ENCODE results near the gene MAGOHB. TPM values are rescaled to one million over a fixed set of nuclear protein-coding genes. Genes with fewer than 3 reads are reported as not detected.

Gene MAGOHB
- total RNA-seq (2022; extraction: Qiagen RNA extraction), result 49.6 to 60.7 TPM (median 53.5 TPM) in 5 replicates

GRCh38 chr12:10613349-10614055 is at the start of gene MAGOHB:
Gene MAGOHB (minus strand): TSS chr12:10613609. CDS start chr12:10613532, 77 bp downstream.

Other genes starting within 250 kb of the MAGOHB start
- gene KLRK1, start 223.6 kb downstream of the MAGOHB start, total RNA-seq (2022; extraction: Qiagen RNA extraction), result 0.08 TPM in 1 of 5 replicates, not detected in the others
- not detected in 5 replicates for gene KLRC4, start 203.9 kb downstream of the MAGOHB start, total RNA-seq (2022; extraction: Qiagen RNA extraction)
- gene KLRC3, start 193.0 kb downstream of the MAGOHB start, total RNA-seq (2022; extraction: Qiagen RNA extraction), result 0.12 to 0.40 TPM (median 0.23 TPM) in 5 replicates
- gene KLRC2, start 177.6 kb downstream of the MAGOHB start, total RNA-seq (2022; extraction: Qiagen RNA extraction), result 1.3 to 2.7 TPM (median 2.1 TPM) in 5 replicates
- not detected in 5 replicates for gene KLRC1, start 160.2 kb downstream of the MAGOHB start, total RNA-seq (2022; extraction: Qiagen RNA extraction)
- gene EIF2S3B, start 107.7 kb downstream of the MAGOHB start, total RNA-seq (2022; extraction: Qiagen RNA extraction), result 0.53 to 0.88 TPM (median 0.65 TPM) in 5 replicates
- 0.14 to 0.43 TPM (median 0.23 TPM) in 5 replicates for gene STYK1, start 60.4 kb upstream of the MAGOHB start, total RNA-seq (2022; extraction: Qiagen RNA extraction)
- 242 to 284 TPM (median 259 TPM) in 5 replicates for gene YBX3, start 109.7 kb upstream of the MAGOHB start, total RNA-seq (2022; extraction: Qiagen RNA extraction)
- gene TAS2R7, start 189.0 kb upstream of the MAGOHB start, total RNA-seq (2022; extraction: Qiagen RNA extraction), result not detected in 5 replicates
- not detected in 5 replicates for gene TAS2R8, start 193.7 kb upstream of the MAGOHB start, total RNA-seq (2022; extraction: Qiagen RNA extraction)
- gene TAS2R9, start 196.6 kb upstream of the MAGOHB start, total RNA-seq (2022; extraction: Qiagen RNA extraction), result not detected in 5 replicates
- 0.11 to 0.17 TPM in 2 of 5 replicates, not detected in the others for gene TAS2R10, start 212.7 kb upstream of the MAGOHB start, total RNA-seq (2022; extraction: Qiagen RNA extraction)
- 1.6 to 2.9 TPM (median 2.6 TPM) in 5 replicates for gene PRR4, start 235.9 kb upstream of the MAGOHB start, total RNA-seq (2022; extraction: Qiagen RNA extraction)